Mesendoderm (in vitro differentiated cells): ENCODE measurements around the gene DAB1.

Experiments used
- DNase-seq: peaks from one replicate; pipeline ENCODE4 v3.0.0; 2013
- H2AK5ac ChIP-seq: 2 replicates; pipeline ENCODE4 v1.6.1; 2013; ENCODE audit warnings: low read length, inconsistent platforms
- H2BK120ac ChIP-seq: 2 replicates; pipeline ENCODE4 v1.6.1; 2013; ENCODE audit warnings: low read depth, mild to moderate bottlenecking, low read length, moderate library complexity, mixed read lengths
- H2BK15ac ChIP-seq: replicated peaks from 2 replicates; pipeline ENCODE4 v1.6.1; 2013; ENCODE audit warnings: low read depth, mild to moderate bottlenecking, moderate library complexity
- H2BK5ac ChIP-seq: 2 replicates; pipeline ENCODE4 v1.6.1; 2013; ENCODE audit warnings: low read length, inconsistent platforms
- H3K18ac ChIP-seq: 2 replicates; pipeline ENCODE4 v1.6.1; 2013; ENCODE audit warnings: mild to moderate bottlenecking, low read length, mixed read lengths
- H3K23ac ChIP-seq: one replicate; pipeline ENCODE4 v1.6.1; 2013; ENCODE audit warnings: low read length
- H3K27ac ChIP-seq: 2 replicates; pipeline ENCODE4 v1.5.1; 2013; ENCODE audit warnings: low read depth, mild to moderate bottlenecking, inconsistent platforms, low read length, moderate library complexity
- H3K27me3 ChIP-seq: 2 replicates; pipeline ENCODE4 v1.6.1; 2013; ENCODE audit warnings: low read length, control low read depth, mild to moderate bottlenecking, inconsistent platforms; ENCODE audit not compliant: insufficient read depth, poor library complexity
- H3K36me3 ChIP-seq: 2 replicates; pipeline ENCODE4 v1.6.1; 2013; ENCODE audit warnings: low read length, inconsistent platforms; ENCODE audit not compliant: control insufficient read depth, insufficient read depth
- H3K4ac ChIP-seq: one replicate; pipeline ENCODE4 v1.6.1; 2013; ENCODE audit warnings: low read depth, mild to moderate bottlenecking, low read length, moderate library complexity
- H3K4me1 ChIP-seq: 2 replicates; pipeline ENCODE4 v1.6.1; 2013; ENCODE audit warnings: low read depth, low read length, inconsistent platforms; ENCODE audit not compliant: control insufficient read depth
- H3K4me2 ChIP-seq: 2 replicates; pipeline ENCODE4 v1.6.1; 2013; ENCODE audit warnings: low read length
- H3K4me3 ChIP-seq: 2 replicates; pipeline ENCODE4 v1.5.1; 2013; ENCODE audit warnings: mild to moderate bottlenecking, low read length
- H3K56ac ChIP-seq: one replicate; pipeline ENCODE4 v1.6.1; 2013; ENCODE audit warnings: low read length
- H3K79me1 ChIP-seq: 2 replicates; pipeline ENCODE4 v1.6.1; 2013; ENCODE audit warnings: low read length, inconsistent platforms
- H3K79me2 ChIP-seq: 2 replicates; pipeline ENCODE4 v1.6.1; 2013; ENCODE audit warnings: mild to moderate bottlenecking, low read length; ENCODE audit not compliant: control insufficient read depth, insufficient read depth
- H3K9ac ChIP-seq: 2 replicates; pipeline ENCODE4 v1.6.1; 2013; ENCODE audit warnings: low read length, inconsistent platforms
- H4K5ac ChIP-seq: one replicate; pipeline ENCODE4 v1.6.1; 2013; ENCODE audit warnings: low read length
- H4K8ac ChIP-seq: one replicate; pipeline ENCODE4 v1.6.1; 2013; ENCODE audit warnings: low read depth, mild to moderate bottlenecking, control low read depth, low read length, moderate library complexity
- WGBS: extraction: QIAGEN DNeasy Blood & Tissue Kit; methylation state at CpG from one replicate; pipeline ENCODE4 v1.1.7; 2013; ENCODE audit warnings: low lambda C conversion rate, missing lambda C conversion rate; ENCODE audit not compliant: insufficient coverage; ENCODE audit errors: extremely low coverage; 5-methylcytosine and 5-hydroxymethylcytosine counted together

DAB1 gene

GRCh38 chr1:57381871-57382270 is 42.0 kb downstream of the DAB1 start:
- Histone ChIP-seq H3K79me2 (peaks cover 22% of the 10 kb centered on the region), H3K4me3 (no peak overlapping the region), H3K36me3 (no peaks in the 10 kb centered on the region), H4K8ac (no peak overlapping the region), H3K9ac (no peak overlapping the region), H3K18ac (no peak overlapping the region), H2BK15ac (no peak overlapping the region), H2BK120ac (no peak overlapping the region), H3K27ac (no peak overlapping the region), H2BK5ac (no peak overlapping the region), H3K4ac (peak overlapping the region; percentile 16), H3K23ac (no peak overlapping the region), H4K5ac (no peak overlapping the region), H3K4me2 (no peak overlapping the region), H2AK5ac (no peak overlapping the region), H3K27me3 (no peaks in the 10 kb centered on the region), H3K56ac (no peak overlapping the region), H3K79me1 (peaks cover 20% of the 10 kb centered on the region), H3K4me1 (peaks cover 23% of the 10 kb centered on the region)
- no CpG with 5 or more reads among the region's 2 CpGs for WGBS
- peak; percentile 91 for DNase-seq

- DNase-seq, result no peak
- Histone ChIP-seq H3K79me1 (peaks cover 18% of the 10 kb centered on the region), H3K4me2 (no peak overlapping the region), H3K79me2 (peaks cover 22% of the 10 kb centered on the region), H2AK5ac (no peak overlapping the region), H2BK15ac (no peak overlapping the region), H3K4ac (peak overlapping the region; percentile 16), H3K56ac (no peak overlapping the region), H3K4me3 (no peak overlapping the region), H3K36me3 (no peaks in the 10 kb centered on the region), H2BK5ac (peak overlapping the region; percentile 68), H3K27me3 (no peaks in the 10 kb centered on the region), H4K5ac (no peak overlapping the region), H4K8ac (no peak overlapping the region), H3K27ac (no peak overlapping the region), H3K9ac (no peak overlapping the region), H3K4me1 (peaks cover 23% of the 10 kb centered on the region), H2BK120ac (no peak overlapping the region), H3K23ac (no peak overlapping the region), H3K18ac (no peak overlapping the region)
- WGBS, result no CpG with 5 or more reads among the region's 4 CpGs
Observed at GRCh38 chr1:57381426-57381825, 42.4 kb downstream of the DAB1 start.

- Histone ChIP-seq H3K27ac (no peak overlapping the region), H2BK5ac (no peak overlapping the region), H3K4me1 (peaks cover 22% of the 10 kb centered on the region), H3K79me2 (peaks cover 24% of the 10 kb centered on the region), H3K9ac (no peak overlapping the region), H3K27me3 (no peaks in the 10 kb centered on the region), H3K56ac (no peak overlapping the region), H3K79me1 (peaks cover 20% of the 10 kb centered on the region), H3K36me3 (no peaks in the 10 kb centered on the region), H3K18ac (no peak overlapping the region), H3K4me3 (no peak overlapping the region), H3K4ac (no peak overlapping the region), H4K5ac (no peak overlapping the region), H2BK120ac (no peak overlapping the region), H3K23ac (no peak overlapping the region), H3K4me2 (no peak overlapping the region), H4K8ac (no peak overlapping the region), H2BK15ac (no peak overlapping the region), H2AK5ac (no peak overlapping the region)
- no CpG with 5 or more reads among the region's 3 CpGs for WGBS
- no peak for DNase-seq
Observed at GRCh38 chr1:57380923-57381322, 42.9 kb downstream of the DAB1 start.

GRCh38 chr1:57378534-57378933 is 45.3 kb downstream of the DAB1 start:
- peak overlapping the region; percentile 96 for H2BK15ac ChIP-seq
- no peak overlapping the region for H2BK120ac ChIP-seq

GRCh38 chr1:57377339-57378139 is 46.3 kb downstream of the DAB1 start:
- no CpG with 5 or more reads among the region's 4 CpGs for WGBS
- DNase-seq, result peak; percentile 89
- Histone ChIP-seq H3K9ac (peak overlapping the region; percentile 6), H3K79me2 (peaks cover 25% of the 10 kb centered on the region), H3K79me1 (peaks cover 27% of the 10 kb centered on the region), H3K23ac (no peak overlapping the region), H3K18ac (no peak overlapping the region), H3K56ac (peak overlapping the region; percentile 45), H3K4ac (no peak overlapping the region), H3K36me3 (no peaks in the 10 kb centered on the region), H2BK120ac (no peak overlapping the region), H4K8ac (no peak overlapping the region), H3K4me2 (no peak overlapping the region), H3K27ac (no peak overlapping the region), H2BK15ac (no peak overlapping the region), H4K5ac (no peak overlapping the region), H3K4me3 (no peak overlapping the region), H3K27me3 (no peaks in the 10 kb centered on the region), H3K4me1 (peaks cover 12% of the 10 kb centered on the region), H2AK5ac (no peak overlapping the region), H2BK5ac (no peak overlapping the region)

More at GRCh38 chr1:57378534-57378933, 45.3 kb downstream of the DAB1 start:
- H3K9ac ChIP-seq, result no peak overlapping the region
- peaks cover 17% of the 10 kb centered on the region for H3K4me1 ChIP-seq
- H3K23ac ChIP-seq, result no peak overlapping the region
- DNase-seq, result no peak
- H3K27me3 ChIP-seq, result no peaks in the 10 kb centered on the region
- H3K4ac ChIP-seq, result no peak overlapping the region
- no peak overlapping the region for H4K8ac ChIP-seq
- no peak overlapping the region for H3K56ac ChIP-seq
- no peak overlapping the region for H3K4me3 ChIP-seq
- H3K79me2 ChIP-seq, result peaks cover 25% of the 10 kb centered on the region
- H3K4me2 ChIP-seq, result no peak overlapping the region
- WGBS, result no CpG with 5 or more reads among the region's 2 CpGs
- peak overlapping the region; percentile 60 for H3K18ac ChIP-seq
- no peak overlapping the region for H4K5ac ChIP-seq
- H3K36me3 ChIP-seq, result no peaks in the 10 kb centered on the region
- H2BK5ac ChIP-seq, result no peak overlapping the region
- H2AK5ac ChIP-seq, result no peak overlapping the region
- H3K79me1 ChIP-seq, result peaks cover 25% of the 10 kb centered on the region
- H3K27ac ChIP-seq, result no peak overlapping the region
